ENCODE results near the gene FBF1. TPM values are rescaled to one million over a fixed set of nuclear protein-coding genes. Genes with fewer than 3 reads are reported as not detected.

FBF1 gene
- total and polyA plus RNA-seq, 9 of the 15 experiments (the other 6 are each of a cell fraction or from before 2014, with no cell fraction given) = 0.46 to 14.9 (median 7.5) TPM

DNA sequence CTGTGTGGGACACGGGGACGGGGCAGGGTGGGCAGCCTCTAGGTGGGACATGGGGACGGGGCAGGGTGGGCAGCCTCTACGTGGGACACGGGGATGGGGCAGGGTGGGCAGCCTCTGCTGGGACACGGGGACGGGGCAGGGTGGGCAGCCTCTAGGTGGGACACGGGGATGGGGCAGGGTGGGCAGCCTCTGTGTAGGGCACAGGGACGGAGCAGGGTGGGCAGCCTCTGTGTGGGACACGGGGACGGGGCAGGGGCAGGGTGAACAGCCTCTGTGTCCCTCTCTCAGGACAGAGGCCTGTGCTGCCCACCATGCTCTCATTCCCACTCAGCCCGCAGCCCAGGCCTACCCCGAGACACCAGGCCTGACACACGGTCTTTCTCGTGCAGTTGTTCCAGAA, 19.2 kb downstream of the FBF1 start:
- H3K36me3 ChIP-seq (ENCODE audit: control insufficient read depth, insufficient read depth, low read length) = 0 out of 3 replicates have a peak, but pooled peaks cover 5% of the 10 kb centered on the region
- no peaks in the 10 kb centered on the region for H3K9me1 ChIP-seq (ENCODE audit: control insufficient read depth, insufficient read depth, low read length)
- no peaks in the 10 kb centered on the region for H4K20me1 ChIP-seq (replicated peaks; ENCODE audit: control insufficient read depth, insufficient read depth, low read length)
- peak overlapping the region in 1 of 2 experiments; percentile 3; a peak in 1 of 4 replicates for H3K9ac ChIP-seq (ENCODE audit: insufficient read depth in 1 of 2, low read depth in 2 of 2, low read length in 2 of 2)
- TF ChIP-seq RFX5 (IDR thresholded peaks at IDR 0.05; ENCODE audit: low read depth, low read length) (no peak), ZNF707 (CRISPR knock-in tag; conservative IDR thresholded peaks at IDR 0.05) (no peak), NFIX (CRISPR knock-in tag; IDR thresholded peaks at IDR 0.05; ENCODE audit: low read depth) (no peak)
- no peaks in the 10 kb centered on the region for H3K9me3 ChIP-seq (replicated peaks; ENCODE audit: control insufficient read depth, insufficient read depth, low read depth, low read length)
- in situ Hi-C loops (cut with MboI) (no loop called here), intact Hi-C loops (cut with micrococcal nuclease) (no loop called here)
- ChIA-PET CTCF (ENCODE audit: low intra/inter-chr PET ratio) (no interaction called here), POLR2A (interaction anchor here (0.6 to 0.8 kb wide), 3 partner anchors 12 to 138 kb away, joined by 3 to 4 read pairs (median 3); no protein-coding TSS in a partner anchor)
- no peak overlapping the region for H3K4me3 ChIP-seq
- FAIRE-seq (no peak), ATAC-seq (no peak), DNase-seq (ENCODE audit: extremely low read depth in 1 of 4, low spot score in 3 of 4) (no peak)
- H3K4me1 ChIP-seq (replicated peaks in 1 of 2; ENCODE audit: control insufficient read depth in 2 of 2, insufficient read depth in 2 of 2, low read length in 2 of 2) = peaks cover 0 to 37% of the 10 kb centered on the region in 2 experiments; a peak in 1 of 5 replicates
- H3K79me2 ChIP-seq (ENCODE audit: control insufficient read depth, insufficient read depth, low read length) = no peaks in the 10 kb centered on the region
- no peak overlapping the region for H3K4me2 ChIP-seq (ENCODE audit: insufficient read depth, low read length)
- BruUV-seq (replicated peaks) = no TSS peak
- H3K27ac ChIP-seq (ENCODE audit: extremely low read depth, low read depth, low read length) = no peak overlapping the region
- 84% methylated on average over 6 of the region's 15 CpGs for WGBS (ENCODE audit: insufficient coverage, low coverage, missing lambda C conversion rate)
- H3K27me3 ChIP-seq (ENCODE audit: control insufficient read depth in 2 of 2, insufficient read depth in 2 of 2, low read length in 2 of 2) = no peaks in the 10 kb centered on the region
- H2AFZ ChIP-seq (ENCODE audit: low read depth, low read length) = no peak overlapping the region

DNA sequence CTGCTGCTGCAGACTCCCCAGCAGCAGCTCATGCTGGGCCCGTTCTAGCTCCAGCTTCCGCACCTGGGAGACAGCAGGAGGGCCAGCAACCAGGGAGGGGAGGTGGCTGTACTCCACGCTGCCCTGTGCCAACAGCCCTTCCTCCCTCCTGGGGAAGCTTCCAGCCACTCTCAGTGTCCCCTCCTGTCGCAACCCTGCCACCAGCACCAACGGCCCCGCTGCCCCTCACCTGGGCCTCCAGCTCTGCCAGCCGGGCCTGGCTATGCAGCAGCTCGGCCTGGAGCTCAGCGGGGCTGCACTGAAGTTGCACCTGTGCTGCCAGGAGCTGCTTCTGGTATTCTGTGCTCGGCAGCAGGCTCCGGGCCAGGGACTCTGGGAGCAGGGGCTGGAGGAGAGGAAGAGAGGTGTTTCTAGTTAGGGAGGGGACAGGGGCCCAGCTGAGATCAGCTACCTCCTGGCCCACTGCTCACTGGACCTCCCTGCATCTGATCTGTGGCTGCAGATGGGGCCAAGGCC, 20.7 kb downstream of the FBF1 start:
- WGBS (ENCODE audit: insufficient coverage, low coverage, missing lambda C conversion rate) = 70% methylated on average over 11 of the region's 11 CpGs
- peak overlapping the region in 1 of 2 experiments; percentile 71; a peak in 2 of 4 replicates for H3K9ac ChIP-seq (ENCODE audit: insufficient read depth in 1 of 2, low read depth in 2 of 2, low read length in 2 of 2)
- intact Hi-C loops (cut with micrococcal nuclease) (no loop called here), in situ Hi-C loops (cut with MboI) (no loop called here)
- H2AFZ ChIP-seq (ENCODE audit: low read depth, low read length) = no peak overlapping the region
- no peaks in the 10 kb centered on the region for H4K20me1 ChIP-seq (replicated peaks; ENCODE audit: control insufficient read depth, insufficient read depth, low read length)
- ChIA-PET CTCF (ENCODE audit: low intra/inter-chr PET ratio) (no interaction called here), POLR2A (interaction anchor here (0.6 to 1.8 kb wide), 6 partner anchors 9 to 134 kb away, joined by 3 to 7 read pairs (median 3); partner anchors contain the start of genes ACOX1, FBF1 and TEN1)
- H3K4me1 ChIP-seq (replicated peaks in 1 of 2; ENCODE audit: control insufficient read depth in 2 of 2, insufficient read depth in 2 of 2, low read length in 2 of 2) = peaks cover 0 to 39% of the 10 kb centered on the region in 2 experiments; a peak in 2 of 5 replicates
- H3K9me1 ChIP-seq (ENCODE audit: control insufficient read depth, insufficient read depth, low read length) = no peaks in the 10 kb centered on the region
- no peak for TF ChIP-seq ZFPM2 (CRISPR knock-in tag; IDR thresholded peaks at IDR 0.05)
- no peak for TF ChIP-seq HSF4 (CRISPR knock-in tag; IDR thresholded peaks at IDR 0.05; ENCODE audit: borderline replicate concordance)
- TF ChIP-seq TCF3 (CRISPR knock-in tag; IDR thresholded peaks at IDR 0.05) = no peak
- no peak for TF ChIP-seq SAP30 (IDR thresholded peaks at IDR 0.05; ENCODE audit: borderline replicate concordance, insufficient read depth, low read depth, low read length, poor library complexity, severe bottlenecking)
- TF ChIP-seq KLF6 (CRISPR knock-in tag; IDR thresholded peaks at IDR 0.05; ENCODE audit: borderline replicate concordance) = no peak
- TF ChIP-seq HMG20B (CRISPR knock-in tag; IDR thresholded peaks at IDR 0.05) = no peak
- TF ChIP-seq TAL1 (IDR thresholded peaks at IDR 0.05) = no peak
- no peak for TF ChIP-seq FIP1L1 (IDR thresholded peaks at IDR 0.05; ENCODE audit: low read depth, low read length, poor library complexity, severe bottlenecking)
- H3K27ac ChIP-seq (ENCODE audit: extremely low read depth, low read depth, low read length) = no peak overlapping the region
- no TSS peak for BruUV-seq (replicated peaks)
- DNase-seq (ENCODE audit: extremely low read depth in 1 of 4, low spot score in 3 of 4) (no peak), ATAC-seq (no peak), FAIRE-seq (no peak)
- no peaks in the 10 kb centered on the region for H3K9me3 ChIP-seq (replicated peaks; ENCODE audit: control insufficient read depth, insufficient read depth, low read depth, low read length)
- H3K27me3 ChIP-seq (ENCODE audit: control insufficient read depth in 2 of 2, insufficient read depth in 2 of 2, low read length in 2 of 2) = no peaks in the 10 kb centered on the region
- H3K4me2 ChIP-seq (ENCODE audit: insufficient read depth, low read length) = no peak overlapping the region
- 0 out of 3 replicates have a peak, but pooled peaks cover 3% of the 10 kb centered on the region for H3K36me3 ChIP-seq (ENCODE audit: control insufficient read depth, insufficient read depth, low read length)
- H3K4me3 ChIP-seq = no peak overlapping the region
- H3K79me2 ChIP-seq (ENCODE audit: control insufficient read depth, insufficient read depth, low read length) = no peaks in the 10 kb centered on the region
